Calu3 (cell line): ENCODE data around the gene SLC22A9. TPM values are rescaled to one million over a fixed set of nuclear protein-coding genes. Genes with fewer than 3 reads are reported as not detected.

Source experiments
- BruUV-seq: library from RNA; stranded (reverse); fragments of 400-500 nt; replicated peaks from 2 replicates; lab custom pipeline; 2021; lab: Mats Ljungman, UMichigan
- CTCF ChIA-PET: fragments of 300-600 bp; sonication (Branson Sonifier 250); formaldehyde crosslinking; loops from one replicate; lab custom pipeline; 2022; ENCODE audit warnings: antibody characterized with exemption; lab: Charles Lee
- DNase-seq: peaks from one replicate; pipeline ENCODE4 v3.0.0; 2022
- H3K27ac Mint-ChIP-seq: one replicate; pipeline ENCODE4 v1.8.0; 2022; ENCODE audit warnings: mixed read lengths; ENCODE audit not compliant: unreplicated experiment
- H3K27me3 Mint-ChIP-seq: one replicate; pipeline ENCODE4 v1.8.0; 2022; ENCODE audit warnings: mixed read lengths; ENCODE audit not compliant: unreplicated experiment
- H3K36me3 Mint-ChIP-seq: one replicate; pipeline ENCODE4 v1.8.0; 2022; ENCODE audit warnings: mild to moderate bottlenecking, moderate library complexity, mixed read lengths; ENCODE audit not compliant: insufficient read depth, unreplicated experiment
- H3K4me1 Mint-ChIP-seq: one replicate; pipeline ENCODE4 v1.8.0; 2022; ENCODE audit warnings: mild to moderate bottlenecking, low read depth, mixed read lengths; ENCODE audit not compliant: unreplicated experiment
- H3K4me3 Mint-ChIP-seq: one replicate; pipeline ENCODE4 v1.8.0; 2022; ENCODE audit warnings: mild to moderate bottlenecking, low read depth, moderate library complexity, mixed read lengths; ENCODE audit not compliant: unreplicated experiment
- H3K9me3 Mint-ChIP-seq: one replicate; pipeline ENCODE4 v1.8.0; 2022; ENCODE audit warnings: low read depth, mixed read lengths; ENCODE audit not compliant: unreplicated experiment
- CTCF ChIP-seq: fragments of 200-600 bp; IDR thresholded peaks from one replicate; pipeline ENCODE4 v1.8.0; 2022; ENCODE audit warnings: antibody characterized with exemption; ENCODE audit not compliant: unreplicated experiment
- intact Hi-C: fragments of 100-400 bp; cut with micrococcal nuclease; formaldehyde crosslinking; loops from one replicate; pipeline ENCODE4 v1.10.0; 2022; ENCODE audit not compliant: unreplicated experiment
- total RNA-seq: library from RNA; stranded (reverse); gene quantifications from 2 replicates; pipeline ENCODE4 v1.2.3, GENCODE V29; 2022

The SLC22A9 gene
- total RNA-seq, 1 experiment from 2014 or later, result not detected

GRCh38 chr11:63445118-63445517, 75.5 kb downstream of the SLC22A9 start:
- H3K27me3 Mint-ChIP-seq, result peaks cover 68% of the 10 kb centered on the region
- no peaks in the 10 kb centered on the region for H3K4me1 Mint-ChIP-seq
- no peak for DNase-seq
- CTCF ChIA-PET, result no interaction called here
- H3K27ac Mint-ChIP-seq, result no peak overlapping the region
- H3K9me3 Mint-ChIP-seq, result no peaks in the 10 kb centered on the region
- BruUV-seq, result no TSS peak
- H3K36me3 Mint-ChIP-seq, result no peaks in the 10 kb centered on the region
- H3K4me3 Mint-ChIP-seq, result no peak overlapping the region
- no peak for TF ChIP-seq CTCF
- intact Hi-C loops, result no loop called here

DNA sequence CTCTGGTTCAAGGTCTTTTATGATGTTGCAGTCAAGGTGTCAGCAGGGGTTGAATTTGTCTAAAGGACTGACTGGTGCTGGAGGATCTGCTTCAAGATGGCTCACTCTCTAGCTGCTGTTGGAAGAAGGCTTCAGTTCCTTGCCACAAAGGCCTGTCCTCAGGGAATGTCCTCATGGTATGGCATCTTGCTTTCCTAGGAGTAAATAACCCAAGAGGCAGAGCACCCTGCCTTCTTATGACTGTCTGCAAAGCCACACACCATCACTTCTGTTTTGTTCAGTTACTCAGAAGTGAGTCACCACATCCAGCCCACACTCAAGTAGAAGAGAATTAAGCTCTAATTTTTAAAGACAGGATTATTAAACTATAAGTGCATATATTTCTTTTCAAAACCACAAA, 76.1 kb downstream of the SLC22A9 start:
- no TSS peak for BruUV-seq
- no peaks in the 10 kb centered on the region for H3K36me3 Mint-ChIP-seq
- DNase-seq, result no peak
- no peak for TF ChIP-seq CTCF
- no peak overlapping the region for H3K27ac Mint-ChIP-seq
- no peak overlapping the region for H3K4me3 Mint-ChIP-seq
- intact Hi-C loops, result no loop called here
- H3K9me3 Mint-ChIP-seq, result no peaks in the 10 kb centered on the region
- CTCF ChIA-PET, result no interaction called here
- no peaks in the 10 kb centered on the region for H3K4me1 Mint-ChIP-seq
- H3K27me3 Mint-ChIP-seq, result peaks cover 74% of the 10 kb centered on the region

- no TSS peak for BruUV-seq
- no peak for DNase-seq
- Mint-ChIP-seq H3K27me3 (peaks cover 81% of the 10 kb centered on the region), H3K4me3 (no peak overlapping the region), H3K36me3 (no peaks in the 10 kb centered on the region), H3K9me3 (no peaks in the 10 kb centered on the region), H3K27ac (no peak overlapping the region), H3K4me1 (no peaks in the 10 kb centered on the region)
- CTCF ChIA-PET, result no interaction called here
- intact Hi-C loops, result no loop called here
- TF ChIP-seq CTCF, result no peak
Observed at GRCh38 chr11:63448646-63449045, 79.1 kb downstream of the SLC22A9 start.

GRCh38 chr11:63459586-63459985, 90.0 kb downstream of the SLC22A9 start:
- H3K27ac Mint-ChIP-seq, result no peak overlapping the region
- H3K9me3 Mint-ChIP-seq, result no peaks in the 10 kb centered on the region
- DNase-seq, result no peak
- peaks cover 23% of the 10 kb centered on the region for H3K27me3 Mint-ChIP-seq
- no peaks in the 10 kb centered on the region for H3K36me3 Mint-ChIP-seq
- no peaks in the 10 kb centered on the region for H3K4me1 Mint-ChIP-seq
- intact Hi-C loops, result no loop called here
- BruUV-seq, result no TSS peak
- CTCF ChIA-PET, result interaction anchor here (0.7 kb wide), 1 partner anchor 431 kb away, joined by 4 read pairs; no protein-coding TSS in a partner anchor
- H3K4me3 Mint-ChIP-seq, result no peak overlapping the region
- no peak for TF ChIP-seq CTCF

Other genes starting within 250 kb of the SLC22A9 start
- gene SLC22A24, start 225.6 kb upstream of the SLC22A9 start, total RNA-seq, result not detected in 2 replicates
- not detected in 2 replicates for gene SLC22A25, start 126.2 kb upstream of the SLC22A9 start, total RNA-seq
- gene PLAAT5, start 121.4 kb downstream of the SLC22A9 start, total RNA-seq, result 0.42 and 0.57 TPM in 2 replicates
- not detected in 2 replicates for gene LGALS12, start 136.3 kb downstream of the SLC22A9 start, total RNA-seq
- gene PLAAT4, start 167.0 kb downstream of the SLC22A9 start, total RNA-seq, result 157 and 269 TPM in 2 replicates
- 7.3 and 9.5 TPM in 2 replicates for gene PLAAT2, start 193.6 kb downstream of the SLC22A9 start, total RNA-seq
- 261 and 297 TPM in 2 replicates for gene PLAAT3, start 244.6 kb downstream of the SLC22A9 start, total RNA-seq